Colonic mucosa (tissue), 4 donors: Measurements from ENCODE around the gene WNT9A. TPM values are rescaled to one million over a fixed set of nuclear protein-coding genes. Genes with fewer than 3 reads are reported as not detected.

Experiments used
- DNase-seq: peaks from one replicate; pipeline ENCODE4 v3.0.0-alpha.2; 2020
- H3K27ac ChIP-seq: fragments of 200-600 bp; one replicate; pipeline ENCODE4 v1.8.0; 2021
- H3K27me3 ChIP-seq: fragments of 200-600 bp; one replicate; pipeline ENCODE4 v1.8.0; 2021
- H3K36me3 ChIP-seq: fragments of 200-600 bp; one replicate; pipeline ENCODE4 v1.8.0; 2021
- H3K4me1 ChIP-seq: fragments of 200-600 bp; one replicate; pipeline ENCODE4 v1.8.0; 2021; ENCODE audit warnings: mild to moderate bottlenecking
- H3K4me3 ChIP-seq: fragments of 200-600 bp; one replicate; pipeline ENCODE4 v1.8.0; 2021
- H3K9ac ChIP-seq, 2 donors: one replicate each; pipeline ENCODE4 v1.7.0; 2013; ENCODE audit warnings: control low read depth in 2 of 2, low read depth in 2 of 2, low read length in 2 of 2
- H3K9me3 ChIP-seq: fragments of 200-600 bp; one replicate; pipeline ENCODE4 v1.8.0; 2021
- intact Hi-C: fragments of 100-400 bp; cut with DNase I; formaldehyde crosslinking; loops from one replicate; pipeline ENCODE4 v1.14.1; 2022
- total RNA-seq, 2 donors: library from RNA; stranded (reverse); fragmentation: NEBNext Ultra II Directional in 1 of 2; extraction: Animal tissue kit (Norgen Biotek cat#: 25700) in 1 of 2; gene quantifications; one replicate each; pipeline ENCODE4 v1.2.1, GENCODE V29; 2021
- TF ChIP-seq, protein P1 (sequence below): fragments of 200-600 bp; IDR thresholded peaks from one replicate; pipeline ENCODE4 v1.8.0; 2022; ENCODE audit warnings: antibody characterized with exemption, mild to moderate bottlenecking
- donor health status: healthy.
- donor health status: DM: no; HTN: no; CAD: no.
- donor health status: DM: no; HTN: no; CAD: no.

Gene WNT9A
- total RNA-seq, 2 donors from 2014 or later, result 2.6 to 3.3 TPM

DNA sequence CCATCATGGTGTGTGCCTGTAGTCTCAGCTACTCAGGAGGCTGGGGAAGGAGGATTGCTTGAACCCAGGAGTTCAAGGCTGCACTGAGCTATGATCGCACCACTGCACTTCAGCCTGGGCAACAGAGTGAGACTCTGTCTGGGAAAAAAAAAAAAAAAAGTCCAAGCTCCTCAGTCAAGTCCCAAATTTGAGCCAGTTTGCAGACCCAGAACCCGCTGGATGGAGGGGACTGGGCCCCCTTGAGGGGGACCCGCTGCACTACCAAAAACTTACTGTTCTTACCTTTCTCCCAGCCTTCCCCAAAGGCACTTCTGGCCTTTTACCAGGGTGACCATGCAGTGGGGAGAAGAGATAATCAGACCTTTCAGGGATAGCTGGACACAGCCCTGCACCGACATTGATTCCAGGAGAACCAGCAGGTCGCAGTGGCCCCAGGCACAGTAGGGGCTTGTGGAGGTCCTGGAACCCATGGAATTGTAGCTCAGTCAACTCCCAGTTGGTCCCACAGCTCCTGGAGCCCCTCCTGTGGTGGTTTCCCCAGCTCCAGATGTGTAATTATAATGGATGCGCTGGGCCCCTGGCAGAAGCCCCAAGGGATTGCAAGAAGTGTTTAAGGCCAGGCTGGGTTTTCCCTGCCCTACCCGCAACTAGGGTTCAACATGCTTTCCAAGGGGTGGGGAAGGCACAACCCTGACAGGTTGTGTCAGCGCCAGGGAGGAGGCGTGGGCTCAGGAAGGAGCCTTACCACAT, 4.1 kb upstream of the WNT9A start:
- peak; percentile 12 for DNase-seq
- Histone ChIP-seq H3K27me3 (peaks cover 10% of the 10 kb centered on the region), H3K9me3 (no peaks in the 10 kb centered on the region), H3K4me3 (no peak overlapping the region), H3K36me3 (no peaks in the 10 kb centered on the region), H3K4me1 (peaks cover 8% of the 10 kb centered on the region), H3K27ac (no peak overlapping the region), H3K9ac (no peak overlapping the region)
- TF ChIP-seq, protein P1, sequence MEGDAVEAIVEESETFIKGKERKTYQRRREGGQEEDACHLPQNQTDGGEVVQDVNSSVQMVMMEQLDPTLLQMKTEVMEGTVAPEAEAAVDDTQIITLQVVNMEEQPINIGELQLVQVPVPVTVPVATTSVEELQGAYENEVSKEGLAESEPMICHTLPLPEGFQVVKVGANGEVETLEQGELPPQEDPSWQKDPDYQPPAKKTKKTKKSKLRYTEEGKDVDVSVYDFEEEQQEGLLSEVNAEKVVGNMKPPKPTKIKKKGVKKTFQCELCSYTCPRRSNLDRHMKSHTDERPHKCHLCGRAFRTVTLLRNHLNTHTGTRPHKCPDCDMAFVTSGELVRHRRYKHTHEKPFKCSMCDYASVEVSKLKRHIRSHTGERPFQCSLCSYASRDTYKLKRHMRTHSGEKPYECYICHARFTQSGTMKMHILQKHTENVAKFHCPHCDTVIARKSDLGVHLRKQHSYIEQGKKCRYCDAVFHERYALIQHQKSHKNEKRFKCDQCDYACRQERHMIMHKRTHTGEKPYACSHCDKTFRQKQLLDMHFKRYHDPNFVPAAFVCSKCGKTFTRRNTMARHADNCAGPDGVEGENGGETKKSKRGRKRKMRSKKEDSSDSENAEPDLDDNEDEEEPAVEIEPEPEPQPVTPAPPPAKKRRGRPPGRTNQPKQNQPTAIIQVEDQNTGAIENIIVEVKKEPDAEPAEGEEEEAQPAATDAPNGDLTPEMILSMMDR, result no peak
- intact Hi-C loops, result no loop called here

DNA sequence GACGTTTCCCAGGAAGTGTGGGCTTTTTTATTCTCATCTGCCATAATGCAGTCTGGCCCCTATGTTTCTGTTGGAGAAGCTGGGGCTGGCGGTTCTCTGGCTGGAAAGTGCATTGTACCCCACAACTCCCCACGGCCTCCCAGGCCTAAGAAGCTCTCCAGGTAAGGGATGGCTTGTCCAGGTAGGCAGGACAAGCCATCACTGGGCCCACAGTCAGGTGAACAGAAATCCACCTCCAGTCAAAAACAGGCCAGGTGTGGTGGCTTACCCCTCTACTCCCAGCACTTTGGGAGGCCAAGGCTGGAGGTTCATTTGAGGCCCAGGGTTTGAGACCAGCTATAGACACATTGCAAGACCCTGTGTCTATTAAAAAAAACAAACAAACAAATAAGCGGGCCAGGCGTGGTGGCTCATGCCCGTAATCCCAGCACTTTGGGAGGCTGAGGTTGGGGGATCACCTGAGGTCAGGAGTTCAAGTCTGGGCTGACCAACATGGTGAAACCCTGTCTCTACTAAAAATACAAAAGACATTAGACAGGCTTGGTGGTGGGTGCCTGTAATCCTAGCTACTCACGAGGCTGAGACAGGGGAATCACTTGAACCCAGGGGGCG, 3.1 kb upstream of the WNT9A start:
- intact Hi-C loops, result no loop called here
- Histone ChIP-seq H3K27me3 (peaks cover 10% of the 10 kb centered on the region), H3K36me3 (no peaks in the 10 kb centered on the region), H3K9ac (no peak overlapping the region), H3K9me3 (no peaks in the 10 kb centered on the region), H3K27ac (no peak overlapping the region), H3K4me3 (no peak overlapping the region), H3K4me1 (peaks cover 12% of the 10 kb centered on the region)
- DNase-seq, result peak; percentile 9
- TF ChIP-seq, protein P1, result no peak

DNA sequence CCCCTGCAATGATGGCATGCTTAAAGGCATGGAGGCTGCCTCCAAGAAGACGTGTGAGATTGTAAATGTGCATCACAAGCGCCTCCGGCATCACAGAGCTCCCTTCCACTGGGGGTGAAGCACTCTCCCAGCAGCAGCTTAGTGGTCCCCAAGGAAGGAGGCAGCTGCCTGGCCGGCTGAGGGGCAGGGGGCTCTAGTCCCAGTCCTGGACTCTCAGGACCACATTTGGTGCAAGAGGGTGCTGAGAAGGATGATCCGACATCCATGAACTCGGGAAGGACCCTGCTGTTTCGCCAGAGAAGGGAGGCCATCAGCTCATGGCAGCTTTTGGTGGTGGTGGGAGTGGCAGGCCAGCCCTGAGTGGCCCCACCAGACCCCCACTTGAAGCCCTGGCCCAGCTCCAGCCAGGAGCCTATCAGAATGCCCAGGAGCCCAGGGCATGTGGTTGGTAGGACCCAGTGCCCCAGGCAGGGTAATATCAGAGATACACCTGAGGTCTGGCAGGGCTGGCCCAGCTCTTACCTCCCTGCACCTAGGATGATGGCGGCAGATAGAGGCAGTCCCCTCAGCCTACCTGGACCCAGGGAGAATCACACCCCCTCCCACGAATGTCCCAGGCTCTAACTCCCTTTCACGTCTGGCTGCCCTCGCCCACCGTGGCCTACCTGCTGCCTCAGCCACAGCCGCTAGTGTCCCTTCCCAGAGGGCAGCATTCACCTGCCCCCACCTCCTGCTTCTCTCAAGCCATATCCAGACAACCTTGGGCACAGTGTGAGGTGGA, 2.4 kb upstream of the WNT9A start:
- H3K4me3 ChIP-seq, result no peak overlapping the region
- H3K27me3 ChIP-seq, result peaks cover 10% of the 10 kb centered on the region
- H3K9ac ChIP-seq, result no peak overlapping the region
- no peaks in the 10 kb centered on the region for H3K9me3 ChIP-seq
- no peak overlapping the region for H3K27ac ChIP-seq
- TF ChIP-seq, protein P1, result no peak
- H3K4me1 ChIP-seq, result peaks cover 18% of the 10 kb centered on the region
- intact Hi-C loops, result no loop called here
- DNase-seq, result peak; percentile 14
- no peaks in the 10 kb centered on the region for H3K36me3 ChIP-seq

DNA sequence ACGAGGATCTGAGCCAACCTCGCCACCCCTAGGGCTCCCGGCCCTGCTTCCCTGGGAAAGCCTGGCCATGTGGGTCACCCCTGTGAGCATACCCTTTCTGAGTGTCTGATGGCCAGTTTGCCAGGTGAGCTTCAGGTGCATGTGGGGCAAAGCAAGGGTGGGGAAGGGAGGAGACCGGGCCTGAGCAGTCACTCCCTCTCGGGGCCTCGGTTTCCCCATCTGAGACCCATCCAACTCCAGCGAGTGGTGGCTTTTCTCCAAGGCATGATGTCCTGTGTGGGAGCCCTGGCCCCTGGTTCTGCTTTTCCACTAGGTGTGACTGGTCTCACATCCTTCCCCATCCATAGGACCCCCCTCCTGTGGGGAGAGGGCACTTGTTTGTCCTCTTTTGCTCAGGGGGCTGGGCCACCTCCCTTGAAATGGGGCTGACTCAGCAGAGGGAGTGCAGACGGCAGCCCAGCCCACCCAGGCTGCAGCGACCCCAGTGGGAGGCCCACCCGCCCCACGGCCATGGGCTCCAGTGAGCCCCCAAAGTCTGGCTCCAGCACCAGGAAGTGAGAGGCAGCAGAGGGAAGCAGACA, 1.7 kb upstream of the WNT9A start:
- Histone ChIP-seq H3K36me3 (no peaks in the 10 kb centered on the region), H3K27ac (no peak overlapping the region), H3K27me3 (peaks cover 10% of the 10 kb centered on the region), H3K4me3 (no peak overlapping the region), H3K9me3 (no peaks in the 10 kb centered on the region), H3K4me1 (peaks cover 18% of the 10 kb centered on the region), H3K9ac (no peak overlapping the region)
- TF ChIP-seq, protein P1, result no peak
- intact Hi-C loops, result no loop called here
- peak; percentile 16 for DNase-seq

DNA sequence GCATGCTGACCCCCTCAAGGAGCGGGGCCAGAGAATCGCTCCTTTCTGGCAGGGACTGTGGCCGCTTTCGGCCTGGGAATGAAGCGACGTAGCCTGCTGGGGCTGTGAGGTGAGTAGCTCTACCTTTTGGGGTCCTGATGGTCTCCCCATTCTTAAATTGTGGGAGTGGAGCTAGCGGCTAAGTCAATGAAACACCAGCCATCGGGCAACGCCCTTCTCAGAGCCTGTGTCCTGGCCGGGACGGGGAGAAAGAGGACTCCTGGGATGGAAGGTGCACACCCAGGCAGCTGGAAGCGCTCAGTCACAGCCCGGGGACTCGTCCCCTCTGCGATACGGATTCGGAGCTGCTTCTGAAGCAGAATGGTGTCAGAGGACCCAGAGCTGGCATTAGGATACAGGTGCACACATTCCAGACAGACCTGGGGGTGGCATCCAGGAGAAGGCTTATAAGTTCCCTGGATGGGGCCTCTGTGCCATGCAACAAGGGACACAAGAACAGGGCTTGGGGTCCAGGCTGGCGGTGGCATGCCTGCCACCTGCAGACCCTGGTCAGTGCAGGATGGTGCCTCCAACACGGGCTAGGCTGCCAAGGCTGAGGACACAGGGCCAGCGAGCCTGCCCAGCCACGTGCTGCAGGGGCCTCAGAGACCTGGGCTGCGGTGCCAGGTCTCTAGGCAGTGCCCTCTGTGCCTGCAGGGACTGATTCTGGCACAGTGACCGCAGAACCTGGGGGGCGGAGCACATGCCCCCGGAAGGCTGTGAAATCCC, 945 bp upstream of the WNT9A start:
- H3K27me3 ChIP-seq, result peaks cover 10% of the 10 kb centered on the region
- peak overlapping the region; percentile 39 for H3K4me3 ChIP-seq
- H3K9ac ChIP-seq, result no peak overlapping the region
- H3K36me3 ChIP-seq, result no peaks in the 10 kb centered on the region
- H3K27ac ChIP-seq, result no peak overlapping the region
- intact Hi-C loops, result no loop called here
- H3K9me3 ChIP-seq, result no peaks in the 10 kb centered on the region
- TF ChIP-seq, protein P1, result no peak
- DNase-seq, result peak; percentile 20
- peaks cover 18% of the 10 kb centered on the region for H3K4me1 ChIP-seq
